Activated T-helper 17 cell treated with anti-CD3 and anti-CD28 coated beads, Interleukin-2, amount 50 U/mL, for 72 hours (primary cell): ENCODE measurements around the gene CCDC9B. TPM values are rescaled to one million over a fixed set of nuclear protein-coding genes. Genes with fewer than 3 reads are reported as not detected.
A peak's percentile ranks its signal among the peaks of the same experiment; 100 is the strongest.

Experiments used
- ATAC-seq: fragments of 150-1000 bp; cut with Tn5 transposase; replicated peaks from 2 replicates; pipeline ENCODE4 v1.10.0; 2021; ENCODE audit warnings: mild to moderate bottlenecking, moderate library complexity
- H3K27ac Mint-ChIP-seq: one replicate; pipeline ENCODE4 v1.8.0; 2022; ENCODE audit warnings: mixed read lengths
- H3K27me3 Mint-ChIP-seq: one replicate; pipeline ENCODE4 v1.8.0; 2022; ENCODE audit warnings: mixed read lengths
- H3K36me3 Mint-ChIP-seq: one replicate; pipeline ENCODE4 v1.8.0; 2022; ENCODE audit warnings: low read depth, mild to moderate bottlenecking, mixed read lengths
- H3K4me1 Mint-ChIP-seq: one replicate; pipeline ENCODE4 v1.8.0; 2022; ENCODE audit warnings: mixed read lengths
- H3K4me3 Mint-ChIP-seq: one replicate; pipeline ENCODE4 v1.8.0; 2022; ENCODE audit warnings: mild to moderate bottlenecking, mixed read lengths
- H3K9me3 Mint-ChIP-seq: one replicate; pipeline ENCODE4 v1.8.0; 2022; ENCODE audit warnings: mixed read lengths
- total RNA-seq, 2 donors: library from RNA; stranded (reverse); gene quantifications; one replicate each; pipeline ENCODE4 v1.2.3, GENCODE V29; 2022

CCDC9B gene
- total RNA-seq, 2 donors from 2014 or later = 0.78 to 2.7 TPM

DNA sequence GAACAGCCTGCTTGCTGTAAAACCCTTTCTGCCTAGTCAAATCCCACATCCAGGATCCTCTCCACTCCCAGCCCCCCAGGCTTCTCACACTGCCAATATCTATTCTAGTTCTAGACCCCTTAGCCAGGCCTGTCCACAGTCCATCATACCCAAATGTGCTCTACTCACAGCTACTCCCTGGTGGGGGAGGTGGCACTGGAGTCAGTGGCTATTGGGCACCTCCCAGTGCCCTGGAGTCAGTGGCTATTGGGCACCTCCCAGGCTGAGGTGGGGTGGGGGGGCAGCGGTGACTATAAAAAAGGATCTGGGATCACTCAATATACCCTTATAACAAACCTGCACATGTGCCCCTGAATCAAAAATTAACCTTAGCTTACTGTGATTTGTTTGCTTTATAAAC lies 16.5 kb upstream of the CCDC9B start:
- no peak for ATAC-seq
- peaks cover 8% of the 10 kb centered on the region for H3K27me3 Mint-ChIP-seq
- no peaks in the 10 kb centered on the region for H3K36me3 Mint-ChIP-seq
- no peaks in the 10 kb centered on the region for H3K9me3 Mint-ChIP-seq
- H3K4me1 Mint-ChIP-seq = peaks cover 9% of the 10 kb centered on the region
- peak overlapping the region; percentile 76 for H3K4me3 Mint-ChIP-seq
- no peak overlapping the region for H3K27ac Mint-ChIP-seq

DNA sequence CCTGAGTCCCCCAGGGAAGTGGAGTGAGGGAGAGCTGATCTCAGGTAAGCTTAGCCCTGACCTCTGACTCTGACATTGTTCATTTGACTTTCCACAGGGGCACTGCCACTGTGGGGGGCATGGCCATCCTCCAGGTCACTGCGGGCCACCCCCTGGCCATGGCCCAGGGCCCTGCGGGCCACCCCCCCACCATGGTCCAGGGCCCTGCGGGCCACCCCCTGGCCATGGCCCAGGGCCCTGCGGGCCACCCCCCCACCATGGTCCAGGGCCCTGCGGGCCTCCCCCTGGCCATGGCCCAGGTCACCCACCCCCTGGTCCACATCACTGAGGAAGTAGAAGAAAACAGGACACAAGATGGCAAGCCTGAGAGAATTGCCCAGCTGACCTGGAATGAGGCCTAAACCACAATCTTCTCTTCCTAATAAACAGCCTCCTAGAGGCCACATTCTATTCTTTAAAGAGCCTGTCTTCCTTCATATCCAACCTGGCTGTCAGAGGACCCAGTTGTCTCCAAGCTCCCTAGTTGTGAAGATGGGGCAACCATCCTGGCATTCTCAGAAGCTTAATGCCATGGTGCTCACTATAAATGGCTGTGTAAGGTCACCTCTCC lies 15.3 kb upstream of the CCDC9B start:
- Mint-ChIP-seq H3K36me3 (no peaks in the 10 kb centered on the region), H3K4me3 (peak overlapping the region; percentile 76), H3K9me3 (no peaks in the 10 kb centered on the region), H3K27me3 (peaks cover 8% of the 10 kb centered on the region), H3K4me1 (peaks cover 9% of the 10 kb centered on the region), H3K27ac (no peak overlapping the region)
- ATAC-seq = no peak

DNA sequence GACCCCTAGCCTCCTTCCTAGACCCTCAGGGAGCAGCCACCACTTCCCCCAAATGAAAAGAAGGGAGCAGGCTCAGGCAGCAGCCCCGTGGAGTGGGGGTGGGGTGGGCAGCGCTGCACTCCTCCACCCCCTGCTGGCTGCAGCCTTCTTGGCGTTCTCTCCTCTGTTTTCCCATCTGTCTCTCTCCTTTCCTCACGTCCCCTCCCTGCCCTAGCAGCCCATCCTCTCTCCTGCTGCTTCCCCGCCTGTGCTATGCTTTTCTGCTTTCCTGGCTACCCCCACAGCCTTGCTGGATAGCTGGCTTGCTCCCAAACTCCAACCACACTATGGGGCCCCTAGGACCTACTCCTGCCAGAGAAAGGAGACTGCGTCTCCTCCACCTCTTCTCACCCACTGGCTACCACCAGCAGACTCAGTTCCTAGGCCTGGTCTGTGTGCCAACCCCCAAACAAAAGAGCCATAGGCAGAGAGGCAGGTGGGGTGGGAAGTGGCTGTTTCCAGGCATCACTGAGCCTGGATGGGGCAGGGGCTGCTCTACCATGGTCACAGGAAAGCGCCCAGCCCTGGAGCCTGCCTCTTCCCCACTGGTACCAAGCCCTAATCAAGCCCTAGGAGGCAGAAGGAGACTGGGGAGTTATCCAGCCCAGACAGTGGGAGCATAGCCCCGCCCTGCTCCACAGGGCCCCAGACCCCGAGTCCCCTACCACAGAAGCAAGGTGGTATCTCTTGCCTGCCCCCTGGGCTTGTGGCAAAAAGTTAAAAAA lies 13.9 kb upstream of the CCDC9B start:
- Mint-ChIP-seq H3K27ac (no peak overlapping the region), H3K4me1 (peaks cover 9% of the 10 kb centered on the region), H3K36me3 (no peaks in the 10 kb centered on the region), H3K27me3 (peaks cover 8% of the 10 kb centered on the region), H3K4me3 (no peak overlapping the region), H3K9me3 (no peaks in the 10 kb centered on the region)
- ATAC-seq = no peak

DNA sequence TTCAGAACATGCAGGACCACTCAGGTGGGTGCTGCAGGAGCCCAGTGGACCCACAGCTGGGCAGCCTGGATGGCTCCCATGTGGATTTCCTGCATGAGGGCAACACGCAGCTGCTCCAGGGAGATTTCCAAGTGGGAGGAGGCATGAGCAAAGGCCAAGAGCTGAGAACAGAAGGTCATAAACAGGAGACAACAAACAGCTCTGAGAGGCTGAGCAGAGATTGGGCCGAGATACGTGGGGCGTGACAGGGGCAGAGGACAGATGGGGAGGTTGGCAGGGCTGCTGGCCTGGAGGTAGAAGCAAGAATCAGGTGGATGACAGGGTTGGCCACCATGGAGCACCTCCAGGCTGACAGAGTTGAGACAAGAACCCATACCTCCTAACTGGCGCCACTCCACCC lies 13.0 kb upstream of the CCDC9B start:
- H3K27ac Mint-ChIP-seq = no peak overlapping the region
- peaks cover 9% of the 10 kb centered on the region for H3K4me1 Mint-ChIP-seq
- H3K4me3 Mint-ChIP-seq = no peak overlapping the region
- H3K27me3 Mint-ChIP-seq = peaks cover 8% of the 10 kb centered on the region
- no peak for ATAC-seq
- H3K36me3 Mint-ChIP-seq = no peaks in the 10 kb centered on the region
- no peaks in the 10 kb centered on the region for H3K9me3 Mint-ChIP-seq

DNA sequence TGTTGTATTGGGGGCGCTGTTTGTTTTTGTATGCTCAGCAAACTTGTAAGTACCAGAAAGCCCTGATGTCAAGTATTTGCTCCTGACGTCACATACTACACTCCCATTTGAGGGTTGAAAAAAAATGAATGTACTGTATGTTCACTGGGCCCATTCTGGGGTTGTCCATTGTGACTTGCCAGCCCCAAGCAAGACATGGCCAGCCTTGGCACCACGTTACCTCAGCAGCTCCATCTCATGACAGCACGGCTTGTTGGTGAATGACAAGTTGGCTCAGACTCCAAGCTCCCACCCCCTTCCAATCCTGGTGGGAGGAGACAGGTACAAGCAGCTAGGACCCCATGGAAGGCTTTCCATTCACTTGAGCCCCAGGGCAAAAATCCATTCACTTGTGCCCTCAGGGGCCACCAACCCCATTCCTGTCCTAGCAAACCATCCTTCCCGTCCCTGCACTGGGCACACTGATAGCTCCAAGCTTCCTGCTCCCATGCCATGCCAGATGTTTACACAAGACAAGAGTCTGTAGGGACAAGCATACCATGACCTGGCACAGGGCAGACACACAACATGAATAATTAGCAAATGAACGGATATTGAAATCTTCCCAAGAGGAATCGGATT lies 11.7 kb upstream of the CCDC9B start:
- no peak for ATAC-seq
- peaks cover 8% of the 10 kb centered on the region for H3K27me3 Mint-ChIP-seq
- no peaks in the 10 kb centered on the region for H3K9me3 Mint-ChIP-seq
- no peaks in the 10 kb centered on the region for H3K36me3 Mint-ChIP-seq
- H3K27ac Mint-ChIP-seq = no peak overlapping the region
- peaks cover 9% of the 10 kb centered on the region for H3K4me1 Mint-ChIP-seq
- no peak overlapping the region for H3K4me3 Mint-ChIP-seq

DNA sequence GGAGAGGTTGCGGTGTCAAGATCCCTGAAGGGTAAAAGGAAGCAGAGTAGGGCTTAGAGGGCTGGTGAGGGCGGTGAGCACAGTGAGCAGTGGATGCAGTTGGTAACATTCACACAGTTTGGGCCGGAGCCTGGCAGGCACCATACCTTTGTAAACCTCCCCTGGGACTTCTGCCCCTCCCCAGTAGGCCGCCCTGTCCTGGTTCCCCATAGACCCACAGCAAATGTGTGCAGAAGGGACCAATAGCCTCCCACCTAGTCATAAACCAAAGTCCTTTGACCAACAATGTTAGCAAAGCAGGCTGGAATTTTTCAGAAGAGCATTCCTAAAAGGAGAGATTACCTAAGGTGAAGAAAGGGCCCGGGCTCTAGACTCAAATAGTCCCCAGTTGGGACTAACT lies 8.4 kb upstream of the CCDC9B start:
- no peaks in the 10 kb centered on the region for H3K36me3 Mint-ChIP-seq
- H3K4me3 Mint-ChIP-seq = no peak overlapping the region
- H3K9me3 Mint-ChIP-seq = no peaks in the 10 kb centered on the region
- no peaks in the 10 kb centered on the region for H3K27me3 Mint-ChIP-seq
- H3K4me1 Mint-ChIP-seq = no peaks in the 10 kb centered on the region
- no peak for ATAC-seq
- H3K27ac Mint-ChIP-seq = peak overlapping the region; percentile 59

DNA sequence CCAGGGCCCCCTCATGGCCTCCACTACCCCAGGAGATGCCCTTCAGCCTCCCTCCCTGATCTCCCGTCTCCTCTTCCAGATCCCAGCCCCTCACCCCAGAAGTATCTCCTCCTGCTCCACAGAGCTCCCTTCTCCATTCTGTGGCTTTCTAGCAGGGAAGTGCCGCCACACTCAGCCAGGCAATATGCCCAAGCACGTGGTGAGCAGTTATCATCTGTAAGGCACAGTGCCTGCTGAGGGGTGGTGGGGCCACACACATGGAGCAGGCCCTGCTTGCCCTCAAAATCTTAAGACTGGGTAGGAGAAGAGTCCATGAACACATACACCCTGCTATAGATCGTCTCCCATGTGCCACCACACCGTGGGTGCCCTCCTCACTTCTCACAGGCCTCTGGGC lies 7.7 kb upstream of the CCDC9B start:
- H3K27ac Mint-ChIP-seq = no peak overlapping the region
- ATAC-seq = no peak
- H3K36me3 Mint-ChIP-seq = no peaks in the 10 kb centered on the region
- H3K27me3 Mint-ChIP-seq = no peaks in the 10 kb centered on the region
- H3K4me1 Mint-ChIP-seq = no peaks in the 10 kb centered on the region
- no peaks in the 10 kb centered on the region for H3K9me3 Mint-ChIP-seq
- no peak overlapping the region for H3K4me3 Mint-ChIP-seq

DNA sequence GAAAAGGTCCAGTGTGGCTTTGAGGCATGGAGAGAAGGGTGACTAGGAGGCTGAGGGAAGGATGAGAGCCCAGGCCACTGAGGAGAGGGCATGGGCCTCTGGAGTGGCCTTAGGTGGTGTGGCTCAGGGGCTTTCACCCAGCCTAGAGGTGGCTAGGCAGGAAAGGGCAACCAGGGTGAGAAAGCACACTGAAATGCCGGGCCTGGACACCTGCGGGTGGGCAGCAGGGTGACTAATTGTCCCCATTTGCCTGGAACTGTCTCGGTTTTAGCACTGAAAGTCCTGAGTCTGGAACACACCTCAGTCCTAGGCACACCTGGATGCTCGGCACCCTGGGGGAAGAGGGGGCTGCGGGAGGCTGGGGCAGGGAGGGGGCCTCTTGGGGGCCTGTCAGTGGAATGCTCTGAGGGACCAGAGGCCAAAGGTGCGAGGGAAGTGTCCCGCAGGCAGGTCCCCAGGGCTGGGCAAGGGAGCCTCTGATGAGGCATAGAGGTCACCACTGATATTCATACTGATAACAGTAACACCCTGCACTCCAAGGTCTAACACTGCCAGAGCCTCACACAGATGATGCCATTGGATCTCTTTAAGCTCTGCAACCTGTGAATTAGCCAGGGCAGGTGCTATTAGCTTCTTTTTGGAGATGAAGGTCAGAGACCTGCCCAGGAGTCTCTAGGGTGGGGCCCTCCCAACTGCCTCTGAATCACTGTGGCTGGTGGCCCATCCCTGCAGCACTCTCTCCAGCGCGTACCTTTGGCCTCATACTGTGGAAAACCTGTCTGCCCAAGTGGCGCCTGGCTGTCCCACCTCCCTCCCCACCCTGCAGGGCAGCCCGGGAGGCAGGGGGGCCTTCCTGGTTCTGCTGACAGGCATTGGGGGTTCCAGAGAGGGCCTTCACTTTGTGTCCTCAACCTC lies 7.1 kb upstream of the CCDC9B start:
- Mint-ChIP-seq H3K4me1 (no peaks in the 10 kb centered on the region), H3K9me3 (no peaks in the 10 kb centered on the region), H3K27me3 (no peaks in the 10 kb centered on the region), H3K4me3 (no peak overlapping the region), H3K36me3 (no peaks in the 10 kb centered on the region), H3K27ac (peak overlapping the region; percentile 50)
- ATAC-seq = no peak

DNA sequence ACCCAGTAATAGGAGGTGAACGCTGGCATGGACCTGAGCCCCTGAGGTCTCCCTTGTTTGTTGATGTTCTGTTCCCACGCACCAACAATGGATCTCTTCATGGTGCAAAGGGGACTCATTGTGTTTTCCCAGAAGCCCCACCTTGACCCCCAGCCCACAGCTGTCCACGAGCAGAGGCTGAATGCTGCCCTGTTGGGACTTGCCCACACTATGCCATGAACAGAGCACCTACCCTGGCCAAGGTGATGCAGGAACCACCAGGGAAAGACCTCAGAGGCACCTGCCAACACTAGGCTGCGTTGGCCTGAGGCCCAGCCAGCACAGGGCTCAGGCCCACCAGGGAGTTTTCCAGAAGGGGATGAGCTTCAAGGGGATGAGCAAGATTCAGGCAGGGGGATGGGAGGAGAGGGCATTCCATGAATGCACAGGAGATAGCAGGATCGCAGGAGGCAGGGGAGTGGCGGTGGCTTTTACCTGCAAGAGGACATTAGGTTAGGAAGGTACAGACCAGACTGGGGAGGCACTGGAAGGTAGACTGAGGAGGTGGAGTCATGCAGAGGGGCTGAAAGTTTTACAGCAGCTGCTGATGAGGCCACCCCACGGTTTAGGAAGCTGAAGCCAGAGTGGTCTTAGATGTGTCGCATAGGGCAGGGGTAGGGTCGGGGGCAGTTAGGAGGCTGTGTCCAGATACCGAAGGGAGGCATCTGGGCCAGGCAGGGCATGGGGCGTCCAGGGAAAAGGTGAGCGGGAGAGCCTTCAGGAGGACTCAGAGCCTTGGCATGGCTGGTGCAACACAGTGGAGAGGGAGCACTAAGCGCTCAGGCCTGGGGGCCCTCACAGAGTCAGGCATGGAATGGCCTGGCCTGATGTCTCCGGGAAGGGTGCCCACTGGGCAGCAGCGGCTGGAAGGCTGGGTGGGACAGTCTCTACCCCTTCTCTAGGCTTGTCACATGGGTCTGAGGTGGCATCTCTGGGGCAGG lies 6.1 kb upstream of the CCDC9B start:
- no peak for ATAC-seq
- Mint-ChIP-seq H3K36me3 (no peaks in the 10 kb centered on the region), H3K9me3 (no peaks in the 10 kb centered on the region)

DNA sequence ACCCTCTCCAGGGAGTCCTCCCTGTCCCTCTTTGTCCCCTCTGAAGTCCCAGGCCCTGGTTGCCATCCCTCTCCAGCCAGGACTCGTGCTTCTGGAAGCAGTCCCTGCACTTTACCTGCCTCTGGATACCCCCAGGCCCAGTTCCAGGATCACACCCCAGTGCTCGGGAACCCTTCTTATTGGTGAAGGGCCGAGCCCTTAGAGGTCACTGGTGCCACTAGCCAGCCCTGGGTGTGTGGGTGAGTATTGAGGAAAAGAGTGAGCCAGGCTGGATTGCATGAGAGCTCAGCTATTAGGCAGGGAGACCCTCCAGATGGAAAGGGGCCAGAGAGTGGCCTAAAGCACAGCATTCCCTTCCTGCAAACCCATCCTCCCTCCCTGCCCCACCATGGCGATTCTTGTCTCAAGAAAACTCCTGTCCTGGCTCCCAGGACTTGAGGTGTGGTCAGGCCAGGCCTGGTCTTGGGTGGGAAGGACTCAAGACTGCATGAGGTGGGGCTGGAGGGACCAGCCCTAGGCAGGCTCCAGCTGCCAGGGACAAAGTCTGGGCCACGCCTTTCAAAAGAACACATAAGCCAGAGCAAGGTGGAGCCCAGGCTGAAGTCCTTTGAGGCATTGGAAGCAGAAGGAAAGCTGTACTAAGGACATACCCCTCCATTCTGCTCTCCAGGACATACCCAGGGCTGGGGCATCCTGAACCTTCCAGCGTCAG lies 5.3 kb upstream of the CCDC9B start:
- no peak overlapping the region for H3K4me3 Mint-ChIP-seq
- H3K9me3 Mint-ChIP-seq = no peaks in the 10 kb centered on the region
- no peaks in the 10 kb centered on the region for H3K27me3 Mint-ChIP-seq
- H3K4me1 Mint-ChIP-seq = no peaks in the 10 kb centered on the region
- no peak for ATAC-seq
- H3K27ac Mint-ChIP-seq = no peak overlapping the region
- no peaks in the 10 kb centered on the region for H3K36me3 Mint-ChIP-seq

More for the DNA sequence above, 6.1 kb upstream of the CCDC9B start:
- Mint-ChIP-seq H3K27ac (peak overlapping the region; percentile 50), H3K4me3 (no peak overlapping the region), H3K27me3 (no peaks in the 10 kb centered on the region), H3K4me1 (no peaks in the 10 kb centered on the region)

DNA sequence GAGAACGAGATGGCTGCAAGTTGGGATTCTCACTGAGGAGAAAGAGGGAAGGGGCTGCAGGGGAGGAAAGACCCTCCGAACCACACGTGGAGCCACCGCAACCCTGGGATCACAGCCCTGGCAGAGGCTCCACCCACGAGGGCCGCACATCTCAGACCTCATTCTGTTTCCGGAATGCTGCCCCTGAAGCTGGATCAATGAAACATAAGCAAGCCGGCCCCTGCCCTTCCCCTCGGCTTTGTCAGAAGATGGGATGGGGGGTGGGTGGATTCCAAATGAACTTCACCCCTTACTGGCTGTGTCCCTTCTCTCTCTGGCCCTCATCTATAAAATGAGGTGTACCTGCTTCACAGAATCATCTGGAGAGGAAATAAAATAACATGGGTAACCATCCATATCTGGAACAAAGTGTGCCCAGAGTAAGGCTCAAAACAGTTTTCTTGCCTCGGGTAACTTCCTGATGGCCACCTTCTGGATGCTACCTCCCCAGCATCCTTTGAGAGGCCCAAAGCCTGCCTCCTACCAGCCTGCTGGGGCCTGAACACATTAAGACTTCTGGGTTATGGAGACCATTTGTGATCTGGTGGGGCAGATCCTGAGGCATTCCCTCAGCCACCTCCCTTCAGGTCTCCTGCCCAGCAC lies 4.6 kb upstream of the CCDC9B start:
- H3K27me3 Mint-ChIP-seq = no peaks in the 10 kb centered on the region
- H3K27ac Mint-ChIP-seq = no peak overlapping the region
- no peak for ATAC-seq
- H3K4me1 Mint-ChIP-seq = no peaks in the 10 kb centered on the region
- no peaks in the 10 kb centered on the region for H3K9me3 Mint-ChIP-seq
- H3K36me3 Mint-ChIP-seq = no peaks in the 10 kb centered on the region
- H3K4me3 Mint-ChIP-seq = no peak overlapping the region

DNA sequence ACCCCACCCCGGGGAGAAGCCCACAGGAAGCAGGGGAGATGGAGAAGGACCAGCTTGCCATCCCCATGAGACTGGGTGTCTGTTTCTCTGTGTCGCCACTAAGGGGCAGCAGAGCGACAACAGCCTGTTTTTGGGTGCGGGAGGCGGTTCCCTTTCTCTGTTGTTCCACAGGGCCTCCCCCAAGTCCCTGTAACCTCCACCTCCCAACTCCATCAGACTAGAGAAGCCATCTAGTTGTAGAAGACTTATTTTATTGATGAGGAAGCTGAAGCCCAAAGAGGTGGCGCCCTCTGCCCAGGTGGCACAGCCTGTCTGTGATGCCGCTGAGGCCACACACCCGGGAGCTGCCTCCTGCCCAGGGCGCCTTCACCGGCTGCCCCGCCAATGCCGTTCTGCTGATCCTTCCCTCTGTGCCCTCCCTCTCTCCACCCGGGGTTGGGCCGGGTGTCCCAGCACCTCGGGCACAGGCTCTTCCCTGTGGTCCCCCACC lies 3.9 kb upstream of the CCDC9B start:
- no peak overlapping the region for H3K4me3 Mint-ChIP-seq
- H3K36me3 Mint-ChIP-seq = no peaks in the 10 kb centered on the region
- no peak overlapping the region for H3K27ac Mint-ChIP-seq
- no peaks in the 10 kb centered on the region for H3K9me3 Mint-ChIP-seq
- peak; percentile 81 for ATAC-seq
- no peaks in the 10 kb centered on the region for H3K27me3 Mint-ChIP-seq
- no peaks in the 10 kb centered on the region for H3K4me1 Mint-ChIP-seq
